Endodermal cell (in vitro differentiated cells): ENCODE results near the gene BLZF1. TPM values are rescaled to one million over a fixed set of nuclear protein-coding genes. Genes with fewer than 3 reads are reported as not detected.

Source experiments
- DNase-seq: peaks from one replicate; pipeline ENCODE4 v3.0.0-alpha.2; 2017
- H3K27ac ChIP-seq: 2 replicates; pipeline ENCODE4 v1.5.1; 2013; ENCODE audit warnings: mild to moderate bottlenecking, low read depth, low read length, moderate library complexity
- H3K27me3 ChIP-seq: 2 replicates; pipeline ENCODE4 v1.6.1; 2013; ENCODE audit warnings: mild to moderate bottlenecking, low read length, moderate library complexity; ENCODE audit not compliant: insufficient read depth, control insufficient read depth, poor library complexity, severe bottlenecking
- H3K36me3 ChIP-seq: 2 replicates; pipeline ENCODE4 v1.7.0; 2013; ENCODE audit warnings: mild to moderate bottlenecking, low read length, moderate library complexity; ENCODE audit not compliant: control insufficient read depth, insufficient read depth
- H3K4me1 ChIP-seq: one replicate; pipeline ENCODE4 v1.7.0; 2013; ENCODE audit warnings: low read length; ENCODE audit not compliant: control insufficient read depth, insufficient read depth
- H3K4me3 ChIP-seq: 2 replicates; pipeline ENCODE4 v1.5.1; 2013; ENCODE audit warnings: mild to moderate bottlenecking, low read length, moderate library complexity
- H3K9ac ChIP-seq: 2 replicates; pipeline ENCODE4 v1.6.1; 2013; ENCODE audit warnings: mild to moderate bottlenecking, low read length, moderate library complexity; ENCODE audit not compliant: poor library complexity, severe bottlenecking; ENCODE audit errors: extremely low read depth
- H3K9me3 ChIP-seq: 2 replicates; pipeline ENCODE4 v1.6.1; 2013; ENCODE audit warnings: mild to moderate bottlenecking, low read length, moderate library complexity; ENCODE audit not compliant: control insufficient read depth
- H3K27ac Mint-ChIP-seq: 2 replicates; pipeline ENCODE4 v1.8.0; 2020; ENCODE audit warnings: mixed read lengths
- H3K27me3 Mint-ChIP-seq: 2 replicates; pipeline ENCODE4 v1.8.0; 2021; ENCODE audit warnings: mild to moderate bottlenecking, mixed read lengths; ENCODE audit not compliant: insufficient read depth
- H3K36me3 Mint-ChIP-seq: 2 replicates; pipeline ENCODE4 v1.8.0; 2020; ENCODE audit warnings: low read depth, mixed read lengths
- H3K4me1 Mint-ChIP-seq: 2 replicates; pipeline ENCODE4 v1.8.0; 2020; ENCODE audit warnings: mixed read lengths
- H3K4me3 Mint-ChIP-seq: 2 replicates; pipeline ENCODE4 v1.8.0; 2020; ENCODE audit warnings: mild to moderate bottlenecking, moderate library complexity, mixed read lengths
- H3K9me3 Mint-ChIP-seq: 2 replicates; pipeline ENCODE4 v1.8.0; 2020; ENCODE audit warnings: mild to moderate bottlenecking, mixed read lengths
- CTCF ChIP-seq: fragments of 200-600 bp; sonication (generic); conservative IDR thresholded peaks from 2 replicates; pipeline ENCODE4 v1.5.0; 2021; ENCODE audit warnings: antibody characterized with exemption, mild to moderate bottlenecking
- WGBS, 2 experiments: methylation state at CpG; one replicate each; pipeline versions ENCODE4 v1.1.5 to v1.1.7; 2013; ENCODE audit warnings: missing lambda C conversion rate in 2 of 2, mixed read lengths in 1 of 2; ENCODE audit not compliant: insufficient coverage in 1 of 2, insufficient read length in 1 of 2; 5-methylcytosine and 5-hydroxymethylcytosine counted together
- long read RNA-seq, 4 experiments: library from polyadenylated mRNA in 2 of 4; library from RNA in 1 of 4; library from capped mRNA in 1 of 4; stranded (forward) in 3 of 4; unstranded in 1 of 4; transcript quantifications; one replicate each; pipeline ENCODE4 v2.0.0, GENCODE V29; 2020 to 2021; ENCODE audit warnings: inconsistent platforms in 1 of 4
- polyA plus RNA-seq, 2 experiments: library from polyadenylated mRNA; stranded (reverse); fragments of 50-300 nt; gene quantifications; one replicate each; pipeline ENCODE4 v1.2.3, GENCODE V29; 2013
- total RNA-seq, 2 donors: library from RNA; stranded (reverse); fragmentation: NEBNext Ultra II Directional in 1 of 2; extraction: Animal tissue kit (Norgen Biotek cat#: 25700) in 1 of 2; gene quantifications; 2 replicates in 1 of 2; 3 replicates in 1 of 2; pipeline ENCODE4 v1.2.1, GENCODE V29; 2021

BLZF1 gene, protein sequence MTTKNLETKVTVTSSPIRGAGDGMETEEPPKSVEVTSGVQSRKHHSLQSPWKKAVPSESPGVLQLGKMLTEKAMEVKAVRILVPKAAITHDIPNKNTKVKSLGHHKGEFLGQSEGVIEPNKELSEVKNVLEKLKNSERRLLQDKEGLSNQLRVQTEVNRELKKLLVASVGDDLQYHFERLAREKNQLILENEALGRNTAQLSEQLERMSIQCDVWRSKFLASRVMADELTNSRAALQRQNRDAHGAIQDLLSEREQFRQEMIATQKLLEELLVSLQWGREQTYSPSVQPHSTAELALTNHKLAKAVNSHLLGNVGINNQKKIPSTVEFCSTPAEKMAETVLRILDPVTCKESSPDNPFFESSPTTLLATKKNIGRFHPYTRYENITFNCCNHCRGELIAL
- 10 to 100 TPM; 16.8 to 18.4 TPM for total RNA-seq
- polyA plus RNA-seq (2013, experiment 1 of 2) = 14.2 TPM
- polyA plus RNA-seq (2013, experiment 2 of 2) = 12.9 TPM
- long read RNA-seq, experiment 1, partial matches to known transcripts = 0 of 4 reads
- long read RNA-seq, experiment 1, other reads (novel, unspliced or antisense) = 0 of 4 reads
- long read RNA-seq, experiment 2, transcript BLZF1-203 (7 exons, 2,749 nt) = major isoform, 35 of 45 reads
- long read RNA-seq, experiment 2, partial matches to known transcripts = 3 of 45 reads
- long read RNA-seq, experiment 2, other reads (novel, unspliced or antisense) = 3 of 45 reads
- long read RNA-seq, experiment 3, transcript BLZF1-203 (7 exons, 2,749 nt) = major isoform, 80 of 91 reads
- long read RNA-seq, experiment 3, partial matches to known transcripts = 0 of 91 reads
- long read RNA-seq, experiment 3, other reads (novel, unspliced or antisense) = 7 of 91 reads
- long read RNA-seq, experiment 4, transcript BLZF1-203 (7 exons, 2,749 nt) = major isoform, 22 of 29 reads
- long read RNA-seq, experiment 4, partial matches to known transcripts = 1 of 29 reads
- long read RNA-seq, experiment 4, other reads (novel, unspliced or antisense) = 4 of 29 reads

- Mint-ChIP-seq H3K4me3 (no peak within 1 kb of the TSS), H3K4me1 (peaks cover 5% of the 10 kb centered on the region), H3K27ac (no peak within 1 kb of the TSS), H3K27me3 (no peaks in the 10 kb centered on the region), H3K36me3 (peaks cover 19% of the 10 kb centered on the region), H3K9me3 (no peaks in the 10 kb centered on the region)
- no peaks in the 10 kb centered on the region for H3K27me3 ChIP-seq
- H3K27ac ChIP-seq = no peak within 1 kb of the TSS
- peaks cover 9% of the 10 kb centered on the region for H3K9me3 ChIP-seq
- peaks cover 25% of the 10 kb centered on the region for H3K36me3 ChIP-seq
- DNase-seq = peak; percentile 98
- no peaks in the 10 kb centered on the region for H3K4me1 ChIP-seq
- TF ChIP-seq CTCF = no peak
- peak within 1 kb of the TSS; percentile 50 for H3K9ac ChIP-seq
- 0% methylated on average over 34 to 37 of the region's 37 CpGs for WGBS, 2 experiments
- H3K4me3 ChIP-seq = peak within 1 kb of the TSS; percentile 99
These were observed at the start of gene BLZF1, which contains the start of gene NME7 for GRCh38 chr1:169367686-169368405. TSS of gene BLZF1 (plus strand) at chr1:169368195. CDS start at chr1:169369523, 1,328 bp downstream. TSS of gene NME7 (minus strand) at chr1:169367797. CDS start at chr1:169367710, 87 bp downstream.

GRCh38 chr1:169318536-169319244, 49.3 kb upstream of the BLZF1 start:
- Histone ChIP-seq H3K4me3 (no peak overlapping the region), H3K9ac (no peak overlapping the region), H3K4me1 (no peaks in the 10 kb centered on the region), H3K9me3 (no peaks in the 10 kb centered on the region), H3K36me3 (no peaks in the 10 kb centered on the region), H3K27ac (no peak overlapping the region), H3K27me3 (no peaks in the 10 kb centered on the region)
- no peak overlapping the region for H3K27ac Mint-ChIP-seq
- no peaks in the 10 kb centered on the region for H3K4me1 Mint-ChIP-seq
- H3K9me3 Mint-ChIP-seq = no peaks in the 10 kb centered on the region
- no peaks in the 10 kb centered on the region for H3K36me3 Mint-ChIP-seq
- no peak for DNase-seq
- no peak for TF ChIP-seq CTCF
- H3K27me3 Mint-ChIP-seq = no peaks in the 10 kb centered on the region
- 88 to 94% methylated on average over 1 to 3 of the region's 3 CpGs for WGBS, 2 experiments
- H3K4me3 Mint-ChIP-seq = no peak overlapping the region
